Stimulated activated CD4-positive, alpha-beta T cell treated with anti-CD3 and anti-CD28 coated beads, Interleukin-2, amount 100 ng/mL, for 4 hours (primary cell): Measurements from ENCODE around the gene MYO1D.
"Not testable (repeated sequence)": the region's sequence is repeated elsewhere in the genome, so short reads cannot be mapped to it uniquely, and the experiment has no call there.

Experiments
- DNase-seq: peaks from one replicate; pipeline ENCODE4 v3.0.0-alpha.2; 2020; ENCODE audit warnings: low read depth

Gene MYO1D

DNA sequence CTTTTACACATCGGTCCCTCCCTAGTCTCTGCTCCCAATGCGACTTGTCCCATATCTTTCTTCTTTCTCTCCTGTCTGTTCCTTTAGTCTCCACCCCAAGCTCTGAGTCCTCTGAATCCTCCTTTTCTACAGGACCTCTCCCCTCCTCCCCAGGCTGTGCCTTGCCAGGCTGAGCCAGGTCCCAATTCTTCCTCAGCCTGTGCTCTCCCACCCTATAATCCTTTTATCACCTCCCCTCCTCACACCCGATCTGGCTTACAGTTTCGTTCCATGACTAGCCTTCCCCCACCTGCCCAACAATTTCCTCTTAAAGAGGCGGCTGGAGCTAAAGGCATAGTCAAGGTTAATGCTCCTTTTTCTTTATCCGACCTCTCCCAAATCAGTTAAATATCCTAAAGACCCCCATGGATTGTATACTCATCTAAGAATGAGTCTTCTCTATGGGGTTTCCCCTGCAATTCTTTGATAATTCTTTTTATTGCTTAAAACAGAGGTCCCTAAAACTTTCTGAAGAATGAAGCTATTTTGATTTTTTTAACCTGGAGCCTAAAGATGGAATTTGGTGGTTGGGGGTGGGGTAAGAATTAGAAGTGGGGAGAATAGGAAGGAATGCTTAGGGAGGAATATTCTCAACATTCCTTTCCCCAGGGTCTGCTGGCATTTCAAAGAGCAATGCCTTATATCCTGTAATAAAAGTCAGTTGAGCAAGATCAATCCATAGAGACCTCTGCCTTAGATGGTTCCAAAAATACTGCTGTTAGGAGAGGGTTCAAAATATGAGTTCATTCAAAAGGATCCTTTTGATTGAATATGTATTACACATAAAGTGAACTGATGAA, 102.8 kb downstream of the MYO1D start:
- no peak for DNase-seq

- no peak for DNase-seq
Observed at GRCh38 chr17:32772453-32773025, 104.4 kb downstream of the MYO1D start.

GRCh38 chr17:32771396-32771795, 105.5 kb downstream of the MYO1D start:
- no peak for DNase-seq

- no peak for DNase-seq
Observed at GRCh38 chr17:32769846-32770245, 107.1 kb downstream of the MYO1D start.

DNA sequence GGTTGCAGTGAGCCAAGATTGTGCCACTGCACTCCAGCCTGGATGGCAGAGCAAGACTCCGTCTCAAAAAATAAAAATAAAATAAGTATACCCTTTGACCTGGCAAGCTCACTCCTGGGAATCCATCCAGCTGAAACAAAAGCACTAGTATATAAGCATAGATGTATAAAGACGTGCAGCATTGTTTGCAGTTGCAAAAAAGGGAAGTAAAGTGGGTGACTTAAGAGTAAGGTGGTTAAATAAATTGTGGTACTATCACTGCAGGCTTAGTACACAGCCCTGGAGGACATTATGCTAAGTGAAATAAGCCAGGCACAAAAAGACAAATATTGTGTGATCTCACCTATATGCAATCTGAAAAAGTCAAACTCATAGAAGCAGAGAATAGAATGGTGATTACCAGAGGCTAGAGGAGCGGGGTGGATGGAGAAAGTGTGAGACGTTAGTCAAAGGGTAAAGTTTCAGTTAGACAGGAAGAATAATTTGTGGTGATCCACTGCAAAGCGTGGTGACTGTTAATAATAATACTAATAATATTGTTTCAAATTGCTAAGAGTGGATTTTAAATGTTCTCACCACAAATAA, 113.0 kb downstream of the MYO1D start:
- DNase-seq: no peak

DNA sequence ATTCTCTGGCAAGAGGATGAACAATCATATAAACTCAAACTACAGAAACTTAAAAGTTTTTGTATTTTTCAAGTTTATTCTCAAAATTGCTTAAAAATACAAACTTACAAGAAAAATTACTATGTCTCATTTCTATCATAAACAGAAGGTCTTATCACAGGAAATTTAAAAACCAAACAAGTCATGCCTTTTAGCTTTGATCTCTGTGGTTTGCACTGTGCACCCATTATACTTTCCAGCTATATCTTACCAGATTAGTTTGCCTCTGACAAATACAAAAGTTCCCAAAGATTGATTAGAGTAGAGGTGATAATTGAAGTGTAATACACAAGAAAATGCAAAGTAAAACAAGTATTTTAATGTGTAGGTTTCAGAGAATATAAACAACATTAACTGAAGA, 117.4 kb downstream of the MYO1D start:
- DNase-seq: no peak

- no peak for DNase-seq
Observed at GRCh38 chr17:32757963-32758362, 119.0 kb downstream of the MYO1D start.

- DNase-seq: no peak
Observed at GRCh38 chr17:32756696-32757095, 120.2 kb downstream of the MYO1D start.

DNA sequence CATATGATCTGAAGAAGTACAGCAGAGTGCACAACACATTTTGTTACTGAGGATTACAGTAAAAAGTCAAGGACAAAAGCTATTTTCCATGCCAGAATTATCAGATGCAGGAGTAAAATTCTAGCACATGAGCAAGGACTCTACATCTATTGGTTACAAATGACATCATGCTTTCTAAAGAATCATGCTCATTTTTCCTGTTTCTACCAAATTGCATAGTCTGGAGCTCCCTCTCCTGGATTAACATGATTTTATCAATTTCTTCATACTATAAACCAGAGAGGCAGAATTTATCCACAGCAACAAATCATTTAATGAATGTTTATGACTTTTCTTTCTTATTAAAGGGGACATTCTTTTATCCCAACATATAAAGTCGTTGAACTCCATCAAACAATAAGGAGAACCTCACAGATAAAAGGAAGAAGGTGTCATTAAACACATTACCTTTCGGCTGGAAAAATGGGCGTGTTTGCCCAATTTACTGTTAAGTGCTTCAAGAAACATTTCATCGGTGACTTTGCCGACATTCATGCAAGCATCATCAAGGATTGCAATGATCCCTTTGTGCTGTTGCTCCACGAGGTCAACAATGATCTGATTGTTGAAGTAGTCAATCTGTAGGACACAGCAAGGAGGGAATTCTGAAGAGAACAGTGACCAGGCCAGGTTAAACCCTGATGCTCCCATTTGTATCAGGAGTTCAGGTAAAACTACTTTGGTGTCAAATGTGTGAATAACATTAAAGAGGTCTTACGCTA, 121.7 kb downstream of the MYO1D start:
- no peak for DNase-seq

GRCh38 chr17:32752934-32753333, 124.0 kb downstream of the MYO1D start:
- no peak for DNase-seq

DNA sequence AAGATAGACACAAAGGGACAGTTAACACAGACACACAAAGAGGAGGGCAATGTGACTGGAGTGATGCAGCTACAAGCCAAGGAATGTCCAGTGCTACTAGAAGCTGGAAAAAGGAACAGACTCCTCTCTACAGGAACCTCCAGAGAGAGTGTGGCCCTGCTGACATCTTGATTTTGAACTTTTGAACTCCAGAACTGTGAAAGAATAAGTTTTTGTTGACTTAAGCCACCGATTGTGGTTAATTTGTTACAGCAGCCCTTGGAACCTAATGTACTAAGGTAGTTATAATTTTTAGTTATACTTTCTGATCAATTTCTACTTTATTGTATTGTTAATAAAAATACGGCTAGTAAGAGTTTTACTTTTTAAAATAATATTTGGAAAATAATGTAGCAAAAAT, 129.1 kb downstream of the MYO1D start:
- no peak for DNase-seq

- DNase-seq: no peak
Observed at GRCh38 chr17:32746698-32747097, 130.2 kb downstream of the MYO1D start.

DNA sequence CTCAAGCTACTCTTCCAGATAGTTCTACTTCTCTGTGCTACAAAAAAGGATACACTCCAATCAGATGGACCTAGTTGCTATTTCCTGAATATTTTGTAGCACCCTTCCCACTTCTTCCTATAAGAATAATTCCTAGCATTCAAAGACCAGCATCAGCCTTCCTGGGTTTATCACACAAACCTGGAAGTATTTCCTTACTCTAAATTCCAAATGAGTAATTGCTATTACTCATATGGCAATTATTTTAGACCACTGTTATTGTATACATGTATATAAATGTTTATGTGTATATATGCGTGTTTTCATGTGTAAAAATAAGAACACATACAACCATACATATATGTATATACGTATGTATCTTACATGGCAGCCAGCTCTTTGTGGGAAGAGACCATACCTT, 130.6 kb downstream of the MYO1D start:
- DNase-seq: no peak

DNA sequence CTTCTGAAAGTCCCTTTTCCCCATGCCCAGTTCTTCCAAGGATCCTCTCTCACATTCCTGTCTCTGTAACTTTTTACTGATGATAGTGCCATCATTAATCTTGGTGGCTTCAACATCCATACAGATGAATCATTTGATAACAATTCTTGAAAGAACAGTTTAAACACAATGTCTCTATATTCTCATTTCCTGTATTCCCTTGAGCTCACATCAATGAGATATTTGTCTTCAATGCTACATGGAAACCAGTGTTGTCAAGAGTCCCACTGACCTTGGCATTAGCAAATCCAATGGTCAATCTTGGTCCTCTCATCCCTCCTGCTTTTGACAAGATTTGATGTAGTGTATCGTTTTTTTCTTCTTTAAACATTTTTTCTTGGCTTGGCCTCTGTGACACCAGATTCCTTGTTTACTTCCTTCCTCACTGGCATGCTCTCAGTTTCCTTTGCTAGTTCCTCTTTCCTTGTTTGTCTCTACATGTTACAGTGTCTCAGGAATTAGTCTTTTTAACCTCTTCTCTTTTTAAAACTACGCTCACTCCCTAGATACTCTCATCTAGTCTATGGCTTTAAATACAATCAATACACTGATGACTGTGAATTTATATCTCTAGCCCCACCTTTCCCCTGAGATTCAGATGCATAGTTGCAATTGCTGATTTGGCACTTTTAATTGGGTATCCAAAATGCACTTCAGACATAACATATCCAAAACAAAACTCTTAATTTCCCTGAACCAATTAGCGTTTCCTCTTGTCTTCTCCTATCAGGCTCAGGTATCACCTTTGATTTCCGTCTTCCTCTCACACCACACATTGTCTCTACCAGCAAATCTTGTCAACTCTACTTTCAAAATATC, 134.0 kb downstream of the MYO1D start:
- no peak for DNase-seq

- no peak for DNase-seq
Observed at GRCh38 chr17:32741381-32741780, 135.5 kb downstream of the MYO1D start.

GRCh38 chr17:32739722-32740121, 137.2 kb downstream of the MYO1D start:
- no peak for DNase-seq

DNA sequence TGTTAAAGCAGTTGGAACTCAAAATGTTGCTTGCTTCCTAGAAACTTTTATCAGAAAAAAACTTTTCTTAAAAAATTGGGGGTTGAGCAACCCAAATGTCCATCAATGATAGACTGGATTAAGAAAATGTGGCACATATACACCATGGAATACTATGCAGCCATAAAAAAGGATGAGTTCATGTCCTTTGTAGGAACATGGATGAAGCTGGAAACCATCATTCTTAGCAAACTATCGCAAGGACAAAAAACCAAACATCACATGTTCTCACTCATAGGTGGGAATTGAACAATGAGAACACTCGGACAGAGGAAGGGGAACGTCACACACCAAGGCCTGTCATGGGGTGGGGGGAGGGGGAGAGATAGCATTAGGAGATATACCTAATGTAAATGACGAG, 137.8 kb downstream of the MYO1D start:
- not testable (repeated sequence) for DNase-seq

GRCh38 chr17:32733401-32733800, 143.5 kb downstream of the MYO1D start:
- DNase-seq: no peak

GRCh38 chr17:32732900-32733299, 144.0 kb downstream of the MYO1D start:
- no peak for DNase-seq

- no peak for DNase-seq
Observed at GRCh38 chr17:32732296-32732642, 144.7 kb downstream of the MYO1D start.

DNA sequence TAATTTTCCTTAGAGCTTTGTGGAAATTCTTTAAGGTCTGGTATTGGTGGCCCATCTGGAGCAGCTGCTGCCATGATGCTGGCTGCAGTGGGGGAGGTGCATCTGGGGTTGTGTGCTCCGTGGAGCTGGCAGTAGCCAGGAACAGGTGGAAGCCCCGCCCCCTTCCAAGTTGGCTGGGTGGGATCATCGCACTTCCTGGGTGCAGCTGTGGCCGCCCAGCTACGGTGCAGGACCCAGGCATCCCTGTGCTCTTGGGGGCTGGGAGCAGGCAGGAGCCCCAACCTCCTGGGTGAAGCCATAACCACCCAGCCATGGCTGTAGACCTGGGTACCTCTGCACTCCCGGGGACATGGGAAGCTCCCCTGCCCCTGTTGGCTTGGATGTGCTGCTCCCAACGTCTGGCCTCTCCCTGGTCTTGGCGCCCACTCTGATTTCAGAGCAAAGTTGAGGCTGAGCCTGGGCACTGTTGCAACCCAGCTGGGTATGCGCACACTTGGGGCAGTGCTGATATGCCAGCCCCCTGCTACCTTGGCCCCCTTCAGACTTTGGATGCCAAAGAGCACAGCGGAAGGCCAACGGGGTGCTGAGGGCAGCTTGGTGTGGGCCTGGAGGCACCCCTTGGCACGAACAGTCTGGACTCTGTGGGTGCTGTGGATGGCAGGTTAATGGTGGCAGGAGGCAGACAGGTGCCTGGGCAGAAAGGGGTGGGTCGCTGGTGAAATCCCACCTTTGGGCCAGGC, 145.2 kb downstream of the MYO1D start:
- no peak for DNase-seq
